ENCODE results near the gene KCNQ4.

DNA sequence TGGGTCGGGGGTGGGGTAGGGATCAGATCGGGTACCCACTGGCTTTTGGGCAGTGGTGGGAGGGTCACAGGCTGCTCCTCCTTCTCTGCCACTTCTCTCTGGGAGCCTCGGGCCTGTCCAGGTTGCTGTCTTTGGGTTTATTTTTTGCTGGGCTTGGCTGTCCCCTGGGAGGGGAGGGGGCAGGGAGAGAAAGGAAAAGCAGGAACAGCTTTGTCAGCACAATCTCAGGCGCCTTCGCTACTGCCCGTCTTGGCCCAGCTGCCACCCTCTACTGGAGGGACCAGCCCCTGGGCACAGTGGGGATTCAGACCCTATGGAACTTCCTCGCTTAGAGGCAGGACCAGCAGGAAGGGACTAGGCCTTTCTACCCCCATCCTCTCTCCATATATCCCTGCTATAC, 8.4 kb downstream of the KCNQ4 start:
- TF ChIP-seq ZNF384 (IDR thresholded peaks at IDR 0.05) = no peak
- no peak for TF ChIP-seq TARDBP (IDR thresholded peaks at IDR 0.05)
- TF ChIP-seq, protein P1, sequence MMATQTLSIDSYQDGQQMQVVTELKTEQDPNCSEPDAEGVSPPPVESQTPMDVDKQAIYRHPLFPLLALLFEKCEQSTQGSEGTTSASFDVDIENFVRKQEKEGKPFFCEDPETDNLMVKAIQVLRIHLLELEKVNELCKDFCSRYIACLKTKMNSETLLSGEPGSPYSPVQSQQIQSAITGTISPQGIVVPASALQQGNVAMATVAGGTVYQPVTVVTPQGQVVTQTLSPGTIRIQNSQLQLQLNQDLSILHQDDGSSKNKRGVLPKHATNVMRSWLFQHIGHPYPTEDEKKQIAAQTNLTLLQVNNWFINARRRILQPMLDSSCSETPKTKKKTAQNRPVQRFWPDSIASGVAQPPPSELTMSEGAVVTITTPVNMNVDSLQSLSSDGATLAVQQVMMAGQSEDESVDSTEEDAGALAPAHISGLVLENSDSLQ (IDR thresholded peaks at IDR 0.05) = no peak
- no peak for TF ChIP-seq FOXM1 (IDR thresholded peaks at IDR 0.05; ENCODE audit: borderline replicate concordance)
- no peak for TF ChIP-seq FOXK2 (IDR thresholded peaks at IDR 0.05)
- TF ChIP-seq SP1 (IDR thresholded peaks at IDR 0.05) = no peak
- no peak for TF ChIP-seq BHLHE40 (IDR thresholded peaks at IDR 0.05; ENCODE audit: borderline replicate concordance)
- TF ChIP-seq LEF1 (IDR thresholded peaks at IDR 0.05; ENCODE audit: borderline replicate concordance) = no peak
- TF ChIP-seq CTBP1 (IDR thresholded peaks at IDR 0.05; ENCODE audit: borderline replicate concordance) = no peak
- TF ChIP-seq FOXA1 (IDR thresholded peaks at IDR 0.05) = no peak
- no peak for TF ChIP-seq SUZ12 (IDR thresholded peaks at IDR 0.05)
- TF ChIP-seq ARNT (IDR thresholded peaks at IDR 0.05) = no peak
- no peak for TF ChIP-seq NFRKB (IDR thresholded peaks at IDR 0.05)

All from HEK293T (cell line).